B cell (primary cell): ENCODE data around the gene TMEM86A.

ENCODE experiments used
- EZH2 ChIP-seq: IDR thresholded peaks from 2 replicates; pipeline ENCODE4 v1.6.1; 2012; ENCODE audit warnings: borderline replicate concordance, low read depth, mild to moderate bottlenecking, moderate library complexity, low read length; ENCODE audit not compliant: insufficient read depth, poor library complexity, severe bottlenecking
- TF ChIP-seq, protein P1 (sequence below): fragments of 200-600 bp; IDR thresholded peaks from one replicate; pipeline ENCODE4 v1.8.0; 2022; ENCODE audit warnings: antibody characterized with exemption, mild to moderate bottlenecking

DNA sequence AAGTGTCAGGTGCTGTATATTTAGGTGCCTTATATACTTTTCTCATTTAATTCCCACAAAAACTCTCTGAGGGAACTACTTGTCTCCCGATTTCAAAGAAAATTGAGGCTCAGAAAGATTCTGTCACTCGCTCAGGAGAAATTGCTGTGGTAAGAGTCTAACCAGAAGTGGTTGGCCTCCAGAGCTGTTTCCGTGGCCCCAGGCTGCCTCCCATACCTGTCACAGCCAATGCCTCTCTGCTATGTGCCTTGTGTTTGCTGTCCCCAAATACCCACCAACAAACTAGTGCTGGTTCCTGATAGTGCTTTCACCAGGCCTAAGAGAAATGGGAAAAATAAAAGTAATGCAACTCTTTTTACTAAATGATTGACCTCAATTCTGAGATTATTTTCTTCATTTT, 21.0 kb upstream of the TMEM86A start:
- TF ChIP-seq, protein P1, sequence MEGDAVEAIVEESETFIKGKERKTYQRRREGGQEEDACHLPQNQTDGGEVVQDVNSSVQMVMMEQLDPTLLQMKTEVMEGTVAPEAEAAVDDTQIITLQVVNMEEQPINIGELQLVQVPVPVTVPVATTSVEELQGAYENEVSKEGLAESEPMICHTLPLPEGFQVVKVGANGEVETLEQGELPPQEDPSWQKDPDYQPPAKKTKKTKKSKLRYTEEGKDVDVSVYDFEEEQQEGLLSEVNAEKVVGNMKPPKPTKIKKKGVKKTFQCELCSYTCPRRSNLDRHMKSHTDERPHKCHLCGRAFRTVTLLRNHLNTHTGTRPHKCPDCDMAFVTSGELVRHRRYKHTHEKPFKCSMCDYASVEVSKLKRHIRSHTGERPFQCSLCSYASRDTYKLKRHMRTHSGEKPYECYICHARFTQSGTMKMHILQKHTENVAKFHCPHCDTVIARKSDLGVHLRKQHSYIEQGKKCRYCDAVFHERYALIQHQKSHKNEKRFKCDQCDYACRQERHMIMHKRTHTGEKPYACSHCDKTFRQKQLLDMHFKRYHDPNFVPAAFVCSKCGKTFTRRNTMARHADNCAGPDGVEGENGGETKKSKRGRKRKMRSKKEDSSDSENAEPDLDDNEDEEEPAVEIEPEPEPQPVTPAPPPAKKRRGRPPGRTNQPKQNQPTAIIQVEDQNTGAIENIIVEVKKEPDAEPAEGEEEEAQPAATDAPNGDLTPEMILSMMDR: no peak
- TF ChIP-seq EZH2: no peak
